Neural cell (in vitro differentiated cells): ENCODE results near the gene UNC5C. TPM values are rescaled to one million over a fixed set of nuclear protein-coding genes. Genes with fewer than 3 reads are reported as not detected.

ENCODE experiments used
- H2AFZ ChIP-seq: fragments of 200-600, 300-800 bp; sonication (generic), shearing (Covaris generic); 2 replicates; pipeline ENCODE4 v1.6.0; 2014; ENCODE audit warnings: low read depth, mild to moderate bottlenecking, antibody characterized with exemption, low read length, moderate library complexity
- H3F3A ChIP-seq: fragments of 200-600 bp; shearing (Covaris generic); 2 replicates; pipeline ENCODE4 v1.6.1; 2016; ENCODE audit warnings: mild to moderate bottlenecking, moderate library complexity, mixed read lengths, antibody characterized with exemption, low read length; ENCODE audit not compliant: insufficient read depth, poor library complexity, severe bottlenecking
- H3K27ac ChIP-seq: fragments of 200-600, 300-800 bp; sonication (generic), shearing (Covaris generic); 2 replicates; pipeline ENCODE4 v1.5.1; 2014; ENCODE audit warnings: mild to moderate bottlenecking, low read length, moderate library complexity
- H3K27me3 ChIP-seq: fragments of 300-800, 200-600 bp; sonication (generic), shearing (Covaris generic); 2 replicates; pipeline ENCODE4 v1.6.0; 2014; ENCODE audit warnings: mild to moderate bottlenecking, low read depth, low read length, moderate library complexity; ENCODE audit not compliant: insufficient read depth
- H3K36me3 ChIP-seq: fragments of 300-800, 200-600 bp; sonication (generic), shearing (Covaris generic); 2 replicates; pipeline ENCODE4 v1.5.1; 2014; ENCODE audit warnings: mild to moderate bottlenecking, antibody characterized with exemption, low read length, moderate library complexity; ENCODE audit not compliant: insufficient read depth
- H3K4me2 ChIP-seq: fragments of 300-800, 200-600 bp; sonication (generic), shearing (Covaris generic); 2 replicates; pipeline ENCODE4 v1.6.0; 2014; ENCODE audit warnings: mild to moderate bottlenecking, low read length
- H3K4me3 ChIP-seq: fragments of 300-800, 200-600 bp; sonication (generic), shearing (Covaris generic); 2 replicates; pipeline ENCODE4 v1.5.1; 2014; ENCODE audit warnings: mild to moderate bottlenecking, low read length, moderate library complexity
- H3K79me2 ChIP-seq: fragments of 200-600 bp; shearing (Covaris generic); replicated peaks from 2 replicates; pipeline ENCODE4 v1.6.0; 2014; ENCODE audit warnings: mild to moderate bottlenecking, low read length, moderate library complexity; ENCODE audit not compliant: insufficient read depth
- H3K9ac ChIP-seq: fragments of 300-800, 200-600 bp; sonication (generic), shearing (Covaris generic); 2 replicates; pipeline ENCODE4 v1.6.1; 2016; ENCODE audit warnings: mild to moderate bottlenecking, low read length, mixed read lengths
- H3K9me2 ChIP-seq: fragments of 200-600 bp; shearing (Covaris generic); 2 replicates; pipeline ENCODE4 v1.6.1; 2016; ENCODE audit warnings: mild to moderate bottlenecking, low read length, mixed read lengths; ENCODE audit not compliant: insufficient read depth
- H3K9me3 ChIP-seq: fragments of 200-600, 300-800 bp; sonication (generic), shearing (Covaris generic); 2 replicates; pipeline ENCODE4 v1.6.1; 2016; ENCODE audit warnings: mild to moderate bottlenecking, mixed run types, low read length, moderate library complexity, mixed read lengths
- H4K20me1 ChIP-seq: fragments of 200-600 bp; shearing (Covaris generic); 2 replicates; pipeline ENCODE4 v1.6.1; 2016; ENCODE audit warnings: mild to moderate bottlenecking, mixed run types; ENCODE audit not compliant: insufficient read depth
- CTCF ChIP-seq: fragments of 450-650 bp; IDR thresholded peaks from 2 replicates; pipeline ENCODE4 v1.5.1; 2014; ENCODE audit warnings: antibody characterized with exemption, mild to moderate bottlenecking, moderate library complexity; ENCODE audit not compliant: poor library complexity, severe bottlenecking
- EP300 ChIP-seq: fragments of 450-650 bp; conservative IDR thresholded peaks from 2 replicates; pipeline ENCODE4 v1.6.1; 2014; ENCODE audit warnings: antibody characterized with exemption, mild to moderate bottlenecking, moderate library complexity; ENCODE audit not compliant: poor library complexity, severe bottlenecking
- EZH2 ChIP-seq: fragments of 200-600, 300-800 bp; shearing (Covaris generic), sonication (generic); IDR thresholded peaks from 2 replicates; pipeline ENCODE4 v1.6.1; 2014; ENCODE audit warnings: antibody characterized with exemption, low read length, borderline replicate concordance, mild to moderate bottlenecking; ENCODE audit not compliant: insufficient read depth, poor library complexity, severe bottlenecking
- MXI1 ChIP-seq: fragments of 450-650 bp; conservative IDR thresholded peaks from 2 replicates; pipeline ENCODE4 v1.6.1; 2014; ENCODE audit warnings: antibody characterized with exemption, mild to moderate bottlenecking; ENCODE audit not compliant: poor library complexity, severe bottlenecking
- POLR2AphosphoS5 ChIP-seq: IDR thresholded peaks from 2 replicates; pipeline ENCODE4 v1.6.1; 2012
- RAD21 ChIP-seq: fragments of 450-650 bp; conservative IDR thresholded peaks from 2 replicates; pipeline ENCODE4 v1.6.1; 2014; ENCODE audit warnings: antibody characterized with exemption, mild to moderate bottlenecking, moderate library complexity
- REST ChIP-seq: IDR thresholded peaks from 2 replicates; pipeline ENCODE4 v1.6.1; 2012; ENCODE audit warnings: borderline replicate concordance
- SMC3 ChIP-seq: fragments of 450-650 bp; conservative IDR thresholded peaks from 2 replicates; pipeline ENCODE4 v1.6.1; 2014; ENCODE audit warnings: antibody characterized with exemption, mild to moderate bottlenecking, moderate library complexity; ENCODE audit not compliant: poor library complexity
- TAF1 ChIP-seq: IDR thresholded peaks from 2 replicates; pipeline ENCODE4 v1.6.1; 2012; ENCODE audit warnings: low read depth
- polyA plus RNA-seq: library from polyadenylated mRNA; depleted of rRNA; stranded (reverse); fragments of >200 nt; gene quantifications from 2 replicates; pipeline ENCODE4 v1.2.3, GENCODE V29; 2014

The UNC5C gene
- polyA plus RNA-seq, 1 donor from 2014 or later, result 0.56 TPM

DNA sequence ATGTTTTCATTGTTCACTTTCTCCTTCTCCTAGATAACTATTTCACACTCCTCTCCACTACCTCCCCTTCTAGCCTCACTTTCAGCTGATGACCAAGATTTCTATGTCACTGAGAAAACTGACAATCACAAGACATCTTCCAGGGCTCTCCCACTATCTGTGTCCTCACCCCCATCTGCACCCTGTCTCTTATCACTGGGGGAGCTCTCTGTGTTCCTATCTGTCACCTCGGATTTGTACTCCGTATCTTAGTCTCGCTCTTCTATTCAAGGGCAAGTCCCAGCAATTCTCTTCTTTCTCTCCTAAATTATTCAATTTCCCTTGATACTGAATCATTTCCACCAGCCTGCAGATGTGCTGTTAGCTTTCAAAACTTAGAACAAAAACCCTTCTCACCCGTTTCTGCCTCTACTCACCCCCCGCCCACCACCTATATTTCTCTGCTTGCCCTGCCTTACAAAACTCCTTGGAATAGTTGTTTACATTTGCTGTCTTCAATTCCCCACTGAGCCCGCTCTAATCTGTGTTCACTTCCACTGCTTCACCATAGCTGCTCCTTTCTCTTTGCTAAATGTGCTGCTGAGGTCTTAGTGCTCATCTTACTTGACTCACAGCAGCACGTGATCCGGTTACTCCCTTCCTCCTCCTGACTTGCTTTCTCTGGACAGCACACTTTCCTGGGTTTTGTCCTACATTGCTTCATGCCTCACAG lies 293.2 kb downstream of the UNC5C start:
- Histone ChIP-seq H3K9me2 (no peaks in the 10 kb centered on the region), H3K27me3 (no peaks in the 10 kb centered on the region), H3K4me3 (no peak overlapping the region), H2AFZ (no peak overlapping the region), H3F3A (no peaks in the 10 kb centered on the region), H3K27ac (no peak overlapping the region), H3K36me3 (no peaks in the 10 kb centered on the region), H3K9me3 (no peaks in the 10 kb centered on the region), H3K79me2 (no peaks in the 10 kb centered on the region), H3K4me2 (no peak overlapping the region), H4K20me1 (no peaks in the 10 kb centered on the region), H3K9ac (no peak overlapping the region)
- TF ChIP-seq TAF1, result no peak
- TF ChIP-seq EZH2, result no peak
- no peak for TF ChIP-seq SMC3
- no peak for TF ChIP-seq POLR2AphosphoS5
- no peak for TF ChIP-seq RAD21
- no peak for TF ChIP-seq REST
- no peak for TF ChIP-seq MXI1
- TF ChIP-seq CTCF, result no peak
- TF ChIP-seq EP300, result no peak

DNA sequence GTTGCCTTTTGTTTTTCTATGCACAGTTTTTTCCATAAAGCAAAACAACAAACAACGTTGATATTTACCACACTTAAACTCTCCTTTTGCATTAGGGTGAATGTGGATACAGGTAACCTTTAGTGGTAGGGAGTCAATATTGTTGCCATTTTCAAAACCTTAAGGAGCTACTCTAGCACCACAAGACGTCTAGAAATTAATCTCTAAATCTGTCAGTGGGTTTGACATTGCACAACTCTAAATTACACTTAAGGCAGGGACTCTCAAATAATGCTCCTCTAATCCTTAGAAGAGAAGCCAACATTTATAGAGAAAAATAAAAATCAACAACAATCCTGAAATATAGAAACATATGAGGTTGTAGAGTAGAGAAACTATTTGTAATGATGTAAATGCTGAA lies 297.2 kb downstream of the UNC5C start:
- Histone ChIP-seq H3K9ac (no peak overlapping the region), H3K4me2 (no peak overlapping the region), H3K79me2 (no peaks in the 10 kb centered on the region), H3K36me3 (no peaks in the 10 kb centered on the region), H3K9me3 (no peaks in the 10 kb centered on the region), H3K27ac (no peak overlapping the region), H3F3A (no peaks in the 10 kb centered on the region), H4K20me1 (no peaks in the 10 kb centered on the region), H3K9me2 (no peaks in the 10 kb centered on the region), H3K27me3 (no peaks in the 10 kb centered on the region), H3K4me3 (no peak overlapping the region), H2AFZ (no peak overlapping the region)
- TF ChIP-seq EP300 (no peak), RAD21 (no peak)
